ENCODE measurements around the gene LRRC41.

DNA sequence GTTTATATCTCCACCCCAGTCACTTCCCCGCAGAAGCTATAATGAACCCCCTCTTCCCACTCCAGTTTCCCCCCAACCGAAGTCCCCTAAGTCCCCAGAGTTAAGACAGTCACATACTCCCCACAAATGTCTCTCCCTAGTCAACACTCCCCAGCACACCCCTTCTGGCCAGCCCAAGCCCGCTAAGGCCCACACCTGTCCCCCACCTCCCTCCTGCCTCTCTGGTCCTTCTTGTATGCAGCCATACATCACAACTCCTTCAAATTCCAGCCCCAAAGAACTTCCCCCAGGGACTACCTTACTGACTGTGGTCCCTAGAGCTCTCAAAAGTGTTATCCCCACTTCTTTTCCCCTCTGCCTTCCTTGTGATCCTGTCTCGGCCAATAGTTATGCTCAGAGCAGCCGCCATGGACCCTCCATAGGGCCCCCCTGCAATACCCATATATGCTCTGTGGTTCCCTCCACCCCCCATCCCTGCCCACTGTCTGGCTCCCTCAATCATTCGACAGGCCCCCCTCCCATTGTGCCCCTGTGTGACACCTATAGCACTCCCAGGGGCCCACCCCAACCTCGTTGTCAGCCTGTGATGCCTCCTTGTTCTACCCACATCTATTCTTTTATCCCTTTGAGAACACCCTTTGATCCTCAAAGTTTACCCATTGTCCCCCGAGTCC lies 39.4 kb upstream of the LRRC41 start:
- TF ChIP-seq, protein P1, sequence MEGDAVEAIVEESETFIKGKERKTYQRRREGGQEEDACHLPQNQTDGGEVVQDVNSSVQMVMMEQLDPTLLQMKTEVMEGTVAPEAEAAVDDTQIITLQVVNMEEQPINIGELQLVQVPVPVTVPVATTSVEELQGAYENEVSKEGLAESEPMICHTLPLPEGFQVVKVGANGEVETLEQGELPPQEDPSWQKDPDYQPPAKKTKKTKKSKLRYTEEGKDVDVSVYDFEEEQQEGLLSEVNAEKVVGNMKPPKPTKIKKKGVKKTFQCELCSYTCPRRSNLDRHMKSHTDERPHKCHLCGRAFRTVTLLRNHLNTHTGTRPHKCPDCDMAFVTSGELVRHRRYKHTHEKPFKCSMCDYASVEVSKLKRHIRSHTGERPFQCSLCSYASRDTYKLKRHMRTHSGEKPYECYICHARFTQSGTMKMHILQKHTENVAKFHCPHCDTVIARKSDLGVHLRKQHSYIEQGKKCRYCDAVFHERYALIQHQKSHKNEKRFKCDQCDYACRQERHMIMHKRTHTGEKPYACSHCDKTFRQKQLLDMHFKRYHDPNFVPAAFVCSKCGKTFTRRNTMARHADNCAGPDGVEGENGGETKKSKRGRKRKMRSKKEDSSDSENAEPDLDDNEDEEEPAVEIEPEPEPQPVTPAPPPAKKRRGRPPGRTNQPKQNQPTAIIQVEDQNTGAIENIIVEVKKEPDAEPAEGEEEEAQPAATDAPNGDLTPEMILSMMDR (IDR thresholded peaks at IDR 0.05), result no peak
- no peak for TF ChIP-seq ZFX (IDR thresholded peaks at IDR 0.05; ENCODE audit: borderline replicate concordance)
